ENCODE data around the gene EEF2KMT. TPM values are rescaled to one million over a fixed set of nuclear protein-coding genes. Genes with fewer than 3 reads are reported as not detected.

Gene EEF2KMT
- total RNA-seq, 1 experiment from 2014 or later = 13.9 TPM

GRCh38 chr16:5056352-5056751 lies 41.2 kb downstream of the EEF2KMT start:
- Mint-ChIP-seq H3K4me3 (ENCODE audit: unreplicated experiment) (no peak overlapping the region), H3K27me3 (ENCODE audit: insufficient read depth, unreplicated experiment) (peaks cover 5% of the 10 kb centered on the region), H3K9me3 (ENCODE audit: unreplicated experiment) (no peaks in the 10 kb centered on the region), H3K4me1 (ENCODE audit: low read depth, unreplicated experiment) (no peaks in the 10 kb centered on the region), H3K36me3 (ENCODE audit: insufficient read depth, unreplicated experiment) (no peaks in the 10 kb centered on the region), H3K27ac (ENCODE audit: unreplicated experiment) (no peak overlapping the region)
- Histone ChIP-seq H3K9me3 (no peaks in the 10 kb centered on the region), H3K4me1 (no peaks in the 10 kb centered on the region), H3K36me3 (ENCODE audit: control insufficient read depth, insufficient read depth, low read length) (no peaks in the 10 kb centered on the region), H3K27me3 (replicated peaks; ENCODE audit: control insufficient read depth, insufficient read depth, low read length) (no peaks in the 10 kb centered on the region), H3K4me3 (ENCODE audit: low read depth, low read length) (no peak overlapping the region)
- TF ChIP-seq CTCF (IDR thresholded peaks at IDR 0.05; ENCODE audit: insufficient read depth in 1 of 2, low read depth in 1 of 2, low read length in 1 of 2, severe bottlenecking in 1 of 2, unreplicated experiment in 1 of 2) = peak in 1 of 2 experiments; percentile 37
- peak in 1 of 2 experiments; percentile 30 for DNase-seq
- intact Hi-C loops (cut with micrococcal nuclease; ENCODE audit: unreplicated experiment) = no loop called here
- ChIA-PET CTCF (no interaction called here), POLR2A (no interaction called here)
- BruUV-seq (replicated peaks) = no TSS peak

DNA sequence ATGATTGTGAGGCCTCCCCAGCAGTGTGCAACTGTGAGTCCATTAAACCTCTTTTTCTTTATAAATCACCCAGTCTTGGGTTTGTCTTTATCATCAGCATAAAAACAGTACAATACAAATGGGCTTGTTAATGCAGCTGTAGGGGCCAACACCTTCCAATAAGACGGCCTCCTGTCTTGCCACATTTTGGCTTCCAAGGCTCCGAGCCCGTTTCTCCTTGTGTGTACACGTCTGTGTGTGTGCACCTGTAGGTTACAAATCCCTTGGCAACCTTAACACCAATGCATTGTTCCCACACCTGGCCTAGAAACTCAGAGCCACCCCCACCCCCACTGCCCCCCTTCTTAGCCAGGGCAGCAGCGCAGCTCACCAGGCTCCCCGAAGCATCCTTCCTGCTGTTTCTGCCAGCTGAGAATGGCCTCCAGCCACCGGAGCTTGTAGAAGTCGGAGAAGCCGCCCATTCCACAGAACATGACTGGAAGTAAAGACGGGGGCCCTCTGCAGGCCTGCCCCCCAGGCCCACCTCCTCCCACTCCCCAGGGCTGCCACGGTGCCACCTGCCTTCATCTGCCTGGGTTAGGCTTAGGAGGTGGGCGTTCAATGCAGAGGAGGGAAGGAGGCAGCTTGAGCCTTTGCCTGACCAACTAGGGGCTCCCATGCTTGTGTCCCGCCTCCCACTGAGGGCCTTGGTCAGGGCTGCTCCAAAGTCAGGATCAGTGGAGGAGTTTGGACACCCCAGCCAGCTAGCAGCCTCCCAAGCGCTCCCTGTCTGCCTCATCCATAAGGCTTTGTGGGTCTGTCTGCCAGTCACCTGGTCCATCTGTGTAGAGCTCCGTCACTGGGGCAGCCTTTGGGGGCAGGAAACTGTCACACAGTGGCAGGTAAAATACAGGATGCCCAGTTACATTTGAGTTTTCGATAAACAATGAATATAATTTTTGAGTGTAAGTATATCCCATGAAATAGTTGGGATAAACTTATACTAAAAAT lies 42.4 kb downstream of the EEF2KMT start:
- ChIA-PET POLR2A (no interaction called here), CTCF (no interaction called here)
- no peak for DNase-seq
- H3K4me1 ChIP-seq = no peaks in the 10 kb centered on the region
- Mint-ChIP-seq H3K4me1 (ENCODE audit: low read depth, unreplicated experiment) (no peaks in the 10 kb centered on the region), H3K36me3 (ENCODE audit: insufficient read depth, unreplicated experiment) (no peaks in the 10 kb centered on the region), H3K27ac (ENCODE audit: unreplicated experiment) (no peak overlapping the region), H3K27me3 (ENCODE audit: insufficient read depth, unreplicated experiment) (peaks cover 5% of the 10 kb centered on the region), H3K4me3 (ENCODE audit: unreplicated experiment) (no peak overlapping the region), H3K9me3 (ENCODE audit: unreplicated experiment) (no peaks in the 10 kb centered on the region)
- intact Hi-C loops (cut with micrococcal nuclease; ENCODE audit: unreplicated experiment) = no loop called here
- H3K27me3 ChIP-seq (replicated peaks; ENCODE audit: control insufficient read depth, insufficient read depth, low read length) = no peaks in the 10 kb centered on the region
- H3K9me3 ChIP-seq = no peaks in the 10 kb centered on the region
- H3K36me3 ChIP-seq (ENCODE audit: control insufficient read depth, insufficient read depth, low read length) = no peaks in the 10 kb centered on the region
- BruUV-seq (replicated peaks) = no TSS peak
- H3K4me3 ChIP-seq (ENCODE audit: low read depth, low read length) = no peak overlapping the region
- no peak for TF ChIP-seq CTCF (IDR thresholded peaks at IDR 0.05; ENCODE audit: insufficient read depth in 1 of 2, low read depth in 1 of 2, low read length in 1 of 2, severe bottlenecking in 1 of 2, unreplicated experiment in 1 of 2)

GRCh38 chr16:5046914-5047313 lies 50.7 kb downstream of the EEF2KMT start:
- CTCF ChIA-PET = no interaction called here
- Histone ChIP-seq H3K9me3 (no peaks in the 10 kb centered on the region; the same call in none of the 2 replicates), H3K4me1 (no peaks in the 10 kb centered on the region), H3K4me3 (ENCODE audit: low read depth, low read length) (no peak overlapping the region), H3K36me3 (ENCODE audit: control insufficient read depth, insufficient read depth, low read length) (no peaks in the 10 kb centered on the region), H3K27me3 (replicated peaks; ENCODE audit: control insufficient read depth, insufficient read depth, low read length) (no peaks in the 10 kb centered on the region)
- H3K36me3 Mint-ChIP-seq (ENCODE audit: insufficient read depth, unreplicated experiment) = no peaks in the 10 kb centered on the region
- intact Hi-C loops (cut with micrococcal nuclease; ENCODE audit: unreplicated experiment) = no loop called here
- H3K27ac Mint-ChIP-seq (ENCODE audit: unreplicated experiment) = no peak overlapping the region
- no peak overlapping the region for H3K4me3 Mint-ChIP-seq (ENCODE audit: unreplicated experiment)
- H3K9me3 Mint-ChIP-seq (ENCODE audit: unreplicated experiment) = peaks cover 9% of the 10 kb centered on the region
- H3K27me3 Mint-ChIP-seq (ENCODE audit: insufficient read depth, unreplicated experiment) = peaks cover 14% of the 10 kb centered on the region
- no TSS peak for BruUV-seq (replicated peaks)
- POLR2A ChIA-PET = no interaction called here
- DNase-seq = no peak
- no peak for TF ChIP-seq CTCF (IDR thresholded peaks at IDR 0.05; ENCODE audit: insufficient read depth in 1 of 2, low read depth in 1 of 2, low read length in 1 of 2, severe bottlenecking in 1 of 2, unreplicated experiment in 1 of 2)
- no peaks in the 10 kb centered on the region for H3K4me1 Mint-ChIP-seq (ENCODE audit: low read depth, unreplicated experiment)
